CD4-positive, alpha-beta T cell treated with Interleukin-1 beta for 1 hour (primary cell): ENCODE measurements around the gene TCAP.
"Not testable (repeated sequence)": the region's sequence is repeated elsewhere in the genome, so short reads cannot be mapped to it uniquely, and the experiment has no call there.

Source experiments
- DNase-seq, 2 donors: peaks; one replicate each; pipeline ENCODE4 v3.0.0-alpha.2; 2020 to 2022

TCAP gene

DNA sequence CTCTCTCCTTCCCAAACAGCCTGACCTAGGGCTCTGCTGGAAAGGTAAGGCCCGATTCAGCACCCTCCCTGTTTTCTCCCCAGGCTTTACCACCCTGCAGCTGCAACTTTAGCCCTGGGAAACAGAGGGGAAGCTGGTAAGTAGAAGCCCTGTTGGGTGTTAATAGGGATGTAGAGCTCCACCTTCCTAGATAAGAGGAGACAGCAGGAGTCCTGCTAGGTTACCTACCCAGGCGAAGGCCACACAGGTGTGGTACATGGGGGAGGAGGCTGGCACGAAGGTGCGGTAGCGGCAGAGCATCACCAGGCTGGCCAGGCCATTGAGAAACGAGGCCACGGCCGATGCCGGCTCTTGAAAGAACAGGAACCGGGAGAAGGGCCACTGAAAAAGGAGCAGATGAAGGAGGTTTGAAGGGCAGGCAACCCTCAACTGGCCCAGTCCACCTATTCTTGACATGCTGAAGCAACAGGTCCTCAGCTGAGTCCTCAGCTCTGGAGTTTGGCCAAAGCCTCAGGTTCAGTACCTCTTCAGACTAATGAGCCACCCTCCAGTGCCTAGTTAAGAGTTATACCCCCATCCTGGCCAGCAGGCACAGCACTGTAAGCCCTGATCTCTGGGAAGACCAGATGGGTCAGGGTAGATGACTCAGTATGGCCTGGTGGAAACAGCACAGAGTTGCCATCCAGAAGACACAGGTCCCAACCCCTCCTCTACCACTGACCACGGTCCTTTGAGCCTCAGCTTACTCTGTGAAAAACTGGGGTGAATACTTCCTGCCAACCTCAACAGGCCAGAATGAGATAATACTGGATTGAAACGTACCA lies 19.4 kb downstream of the TCAP start:
- no peak for DNase-seq

DNA sequence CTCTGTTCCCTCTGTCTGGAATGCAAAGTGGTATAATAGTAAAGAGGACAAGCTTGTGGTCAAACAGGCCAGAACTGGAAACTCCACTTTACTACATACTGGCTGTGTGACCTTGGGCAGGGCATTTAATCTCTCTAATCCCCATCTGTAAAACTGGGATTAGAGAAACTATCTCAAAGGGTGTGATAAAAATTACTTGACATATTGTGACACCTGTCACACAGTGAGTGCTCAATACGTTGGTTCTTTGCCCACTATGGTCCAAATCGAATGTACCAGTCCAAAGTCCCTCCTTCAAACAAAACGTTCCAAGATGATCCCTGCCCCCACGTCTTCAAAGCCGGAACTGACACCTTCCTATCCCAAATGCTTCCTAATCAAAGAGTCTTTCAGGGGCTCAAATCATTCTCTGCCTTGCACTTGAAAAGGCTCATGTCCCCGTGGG lies 22.0 kb downstream of the TCAP start:
- no peak for DNase-seq

GRCh38 chr17:39687546-39688474 lies 22.7 kb downstream of the TCAP start, which contains the start of gene PGAP3:
PGAP3 (minus strand) TSS chr17:39688057; CDS start chr17:39688014, 43 bp downstream.
- peak; percentile 85 to 90 for DNase-seq

- no peak for DNase-seq
Observed at GRCh38 chr17:39688475-39688835, 23.3 kb downstream of the TCAP start.

- no peak for DNase-seq
Observed at GRCh38 chr17:39688945-39689344, 23.8 kb downstream of the TCAP start.

DNA sequence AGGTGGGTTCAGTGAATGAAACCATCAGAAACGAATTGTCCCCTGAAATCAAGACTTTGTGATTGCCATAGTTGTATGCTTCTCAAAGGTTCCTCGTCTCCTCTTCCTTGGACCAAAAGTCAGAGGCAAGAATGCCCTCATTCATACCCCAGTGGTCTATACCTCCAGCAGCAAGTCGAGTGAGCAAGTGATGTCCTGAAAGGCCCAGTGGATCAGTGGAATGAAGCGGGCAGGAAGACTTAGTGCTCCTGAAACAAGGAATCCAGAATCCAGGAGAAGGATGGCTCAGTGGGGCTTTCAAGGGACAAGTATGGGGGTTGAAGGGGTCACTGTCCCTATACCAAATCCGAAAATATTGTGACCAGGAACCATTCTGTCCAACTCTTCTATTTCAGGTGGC lies 29.4 kb downstream of the TCAP start:
- DNase-seq, result no peak

GRCh38 chr17:39695089-39695474 lies 29.9 kb downstream of the TCAP start:
- no peak for DNase-seq

- DNase-seq, result no peak
Observed at GRCh38 chr17:39696731-39697130, 31.6 kb downstream of the TCAP start.

DNA sequence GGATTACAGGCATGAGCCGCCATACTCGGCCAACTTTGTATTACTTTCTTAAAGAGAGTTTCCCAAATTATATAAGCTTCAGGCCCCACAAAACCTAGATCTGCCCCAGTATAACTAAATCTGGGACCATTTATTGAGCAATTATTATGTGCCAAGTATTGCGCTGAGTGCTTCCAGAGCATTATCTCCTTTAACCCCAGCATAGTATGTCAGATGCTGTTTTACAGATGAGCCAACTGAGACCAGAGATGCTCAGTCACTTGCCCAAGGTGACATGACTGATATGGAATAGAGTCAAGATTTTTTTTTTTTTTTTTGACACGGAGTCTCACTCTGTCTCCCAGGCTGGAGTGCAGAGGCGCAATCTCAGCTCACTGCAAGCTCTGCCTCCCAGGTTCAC lies 32.8 kb downstream of the TCAP start:
- no peak for DNase-seq

DNA sequence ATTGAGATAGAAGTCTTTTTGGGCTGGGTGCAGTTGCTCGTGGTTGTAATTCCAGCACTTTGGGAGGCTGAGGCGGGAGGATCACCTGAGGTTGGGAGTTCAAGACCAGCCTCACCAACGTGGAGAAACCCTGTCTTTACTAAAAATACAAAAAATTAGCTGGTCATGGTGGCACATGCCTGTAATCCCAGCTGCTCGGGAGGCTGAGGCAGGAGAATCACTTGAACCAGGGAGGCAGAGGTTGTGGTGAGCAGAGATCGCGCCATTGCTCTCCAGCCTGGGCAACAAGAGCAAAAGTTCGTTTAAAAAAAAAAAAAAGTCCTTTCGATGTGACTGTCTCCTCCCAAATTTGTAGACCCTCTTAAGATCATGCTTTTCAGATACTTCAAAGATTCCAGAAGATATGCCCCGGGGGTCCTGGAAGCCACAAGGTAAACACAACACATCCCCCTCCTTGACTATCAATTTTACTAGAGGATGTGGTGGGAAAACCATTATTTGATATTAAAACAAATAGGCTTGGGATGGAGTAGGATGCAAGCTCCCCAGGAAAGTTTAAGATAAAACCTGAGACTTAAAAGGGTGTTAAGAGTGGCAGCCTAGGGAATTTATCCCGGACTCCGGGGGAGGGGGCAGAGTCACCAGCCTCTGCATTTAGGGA lies 34.1 kb downstream of the TCAP start:
- DNase-seq, result not testable (repeated sequence)

DNA sequence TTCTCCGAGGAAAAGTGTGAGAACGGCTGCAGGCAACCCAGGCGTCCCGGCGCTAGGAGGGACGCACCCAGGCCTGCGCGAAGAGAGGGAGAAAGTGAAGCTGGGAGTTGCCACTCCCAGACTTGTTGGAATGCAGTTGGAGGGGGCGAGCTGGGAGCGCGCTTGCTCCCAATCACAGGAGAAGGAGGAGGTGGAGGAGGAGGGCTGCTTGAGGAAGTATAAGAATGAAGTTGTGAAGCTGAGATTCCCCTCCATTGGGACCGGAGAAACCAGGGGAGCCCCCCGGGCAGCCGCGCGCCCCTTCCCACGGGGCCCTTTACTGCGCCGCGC lies 34.6 kb downstream of the TCAP start, which contains the start of gene ERBB2:
ERBB2 (plus strand) TSS at position 247 of the 330 bp plus-strand sequence. CDS start 175 bp downstream, outside the sequence.
- DNase-seq, result no peak

DNA sequence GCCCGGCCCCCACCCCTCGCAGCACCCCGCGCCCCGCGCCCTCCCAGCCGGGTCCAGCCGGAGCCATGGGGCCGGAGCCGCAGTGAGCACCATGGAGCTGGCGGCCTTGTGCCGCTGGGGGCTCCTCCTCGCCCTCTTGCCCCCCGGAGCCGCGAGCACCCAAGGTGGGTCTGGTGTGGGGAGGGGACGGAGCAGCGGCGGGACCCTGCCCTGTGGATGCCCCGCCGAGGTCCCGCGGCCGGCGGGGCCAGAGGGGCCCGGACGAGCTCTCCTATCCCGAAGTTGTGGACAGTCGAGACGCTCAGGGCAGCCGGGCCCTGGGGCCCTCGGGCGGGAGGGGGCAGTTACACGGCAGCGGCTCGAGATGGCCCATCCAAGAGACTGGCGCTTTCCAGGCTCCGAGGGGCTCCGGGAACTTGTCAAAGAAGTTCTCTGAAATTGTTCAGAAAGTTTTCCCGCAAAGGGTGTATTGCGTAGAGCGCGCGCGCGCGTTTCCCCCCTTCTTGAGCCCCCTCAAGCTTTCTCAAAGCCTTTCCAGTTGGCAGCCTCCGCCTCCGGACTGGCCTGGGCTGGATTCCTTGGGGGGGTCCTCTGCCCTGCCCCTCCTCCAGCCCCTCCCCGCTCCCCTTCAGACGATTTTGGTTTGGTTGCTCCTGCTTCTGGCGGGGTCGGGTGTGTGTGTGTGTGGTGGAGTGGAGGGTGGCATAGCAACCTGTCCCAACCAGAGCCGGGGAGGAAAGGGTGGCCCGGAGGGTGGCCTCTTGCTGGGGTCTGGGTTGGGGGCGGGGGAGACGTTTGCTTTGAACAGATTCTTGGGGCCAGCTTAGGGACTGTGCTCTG lies 35.2 kb downstream of the TCAP start:
- DNase-seq, result no peak

- no peak for DNase-seq
Observed at GRCh38 chr17:39701012-39701783, 36.0 kb downstream of the TCAP start.

DNA sequence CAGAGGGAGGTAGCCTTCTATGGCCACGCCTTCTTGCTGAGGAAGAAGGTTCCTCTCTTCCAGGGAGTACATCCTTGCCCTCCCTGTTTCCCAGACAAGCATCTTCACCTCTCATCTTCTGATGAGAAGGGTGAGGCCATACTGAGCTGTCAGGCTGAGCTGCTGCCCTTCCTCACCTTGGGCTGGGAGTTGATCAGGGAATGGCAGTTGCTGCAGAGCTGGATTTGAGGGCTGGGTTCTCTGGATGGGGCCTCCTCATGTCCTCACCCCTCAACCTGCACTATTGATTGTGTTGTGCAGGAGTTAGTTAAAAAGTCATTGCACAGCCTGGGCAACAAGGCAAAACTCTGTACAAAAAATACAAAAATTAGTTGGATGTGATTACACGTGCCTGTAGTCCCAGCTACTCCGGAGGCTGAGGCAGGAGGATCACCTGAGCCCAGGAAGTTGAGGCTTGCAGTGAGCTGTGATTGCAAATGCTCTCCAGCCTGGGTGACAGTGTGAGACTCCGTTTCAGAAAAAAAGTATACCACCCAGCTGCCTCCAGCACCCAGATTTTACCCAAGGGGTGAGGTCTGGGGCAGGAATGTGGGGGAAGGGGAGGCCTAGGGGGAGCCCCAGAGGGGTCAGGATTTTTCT lies 36.8 kb downstream of the TCAP start:
- no peak for DNase-seq

GRCh38 chr17:39702901-39703893 lies 38.0 kb downstream of the TCAP start:
- DNase-seq, result no peak

- no peak for DNase-seq
Observed at GRCh38 chr17:39703913-39704312, 38.8 kb downstream of the TCAP start.

DNA sequence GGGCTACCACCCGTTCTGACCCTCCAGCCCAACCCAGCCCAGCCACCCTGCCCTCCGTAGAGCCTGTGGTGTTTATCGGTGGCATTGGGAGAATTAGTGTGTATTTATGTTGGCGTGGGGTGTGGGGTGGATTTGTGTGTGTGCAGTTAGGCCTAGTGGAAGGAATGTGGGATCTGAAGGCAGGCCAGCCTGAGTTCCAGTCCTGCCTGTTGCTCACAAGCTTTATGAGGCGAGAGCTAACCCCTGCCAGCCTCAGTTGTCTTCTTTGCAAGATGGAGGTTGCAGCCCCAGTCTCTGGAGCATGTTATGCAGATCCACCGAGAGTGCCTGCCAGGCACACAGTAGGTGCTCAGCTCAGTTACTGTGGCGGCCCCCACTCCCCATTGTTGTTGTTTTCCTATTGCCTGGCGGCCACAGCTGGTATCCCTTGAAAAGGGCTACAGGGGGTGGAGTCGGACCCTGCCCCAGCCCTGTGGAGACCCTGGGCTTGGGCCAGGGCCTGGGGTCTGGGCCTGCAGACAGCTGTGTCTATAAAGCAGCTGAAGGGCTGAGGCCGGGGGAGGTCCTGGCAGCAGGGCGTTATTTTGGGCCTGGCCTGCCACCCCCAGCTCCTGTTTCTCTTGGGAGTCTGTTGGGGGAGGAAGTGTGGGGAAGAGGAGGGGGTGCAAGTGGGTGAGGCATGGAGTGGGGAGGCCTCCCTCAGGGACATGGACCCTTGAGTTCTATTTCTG lies 39.8 kb downstream of the TCAP start:
- no peak for DNase-seq

GRCh38 chr17:39705786-39706348 lies 40.7 kb downstream of the TCAP start:
- DNase-seq, result no peak

DNA sequence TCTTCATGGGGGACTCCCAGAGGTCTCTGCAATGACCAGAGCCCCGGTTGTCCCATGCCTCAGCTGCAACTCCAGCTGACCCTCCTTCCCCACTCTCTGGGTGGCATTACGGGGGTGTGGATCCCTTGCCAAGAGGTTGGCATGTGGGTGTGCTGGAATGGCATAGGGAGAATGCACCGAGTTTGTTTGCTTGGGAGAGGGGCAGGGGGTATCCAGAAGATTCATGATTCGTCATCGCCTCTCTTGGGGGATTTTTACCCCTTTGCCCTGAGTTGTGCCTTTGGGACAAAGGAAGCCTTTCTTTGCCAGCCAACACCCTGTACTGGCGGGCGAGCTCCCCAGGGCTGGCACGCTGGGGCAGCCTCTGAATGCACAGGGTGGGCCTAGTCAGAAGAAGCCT lies 41.2 kb downstream of the TCAP start:
- no peak for DNase-seq
